GM12878 (cell line): Measurements from ENCODE around the gene SF3A1.

Experiments
- CTCF ChIP-seq, 3 experiments: IDR thresholded peaks in 2 of 3; conservative IDR thresholded peaks in 1 of 3; 2 replicates each; pipeline ENCODE4 v1.5.1; 2011; ENCODE audit warnings: low read depth in 3 of 3, low read length in 3 of 3, mild to moderate bottlenecking in 3 of 3, control low read depth in 2 of 3, moderate library complexity in 2 of 3, inconsistent platforms in 1 of 3, mixed read lengths in 1 of 3; ENCODE audit not compliant: control insufficient read depth in 2 of 3, insufficient read depth in 1 of 3; ENCODE audit errors: extremely low read depth in 1 of 3
- DPF2 ChIP-seq: fragments of 450-650 bp; IDR thresholded peaks from 2 replicates; pipeline ENCODE4 v1.6.1; 2017; ENCODE audit warnings: mild to moderate bottlenecking
- E4F1 ChIP-seq: fragments of 450-650 bp; IDR thresholded peaks from 2 replicates; pipeline ENCODE4 v1.6.1; 2018; ENCODE audit warnings: borderline replicate concordance, mild to moderate bottlenecking; ENCODE audit not compliant: partially characterized antibody
- EP300 ChIP-seq, 2 experiments: fragments of 150-350 bp in 1 of 2; IDR thresholded peaks; 2 replicates each; pipeline ENCODE4 v1.6.1; 2011 to 2012; ENCODE audit warnings: low read depth in 2 of 2, low read length in 2 of 2, borderline replicate concordance in 1 of 2, improper control_type of control experiment in 1 of 2, inconsistent platforms in 1 of 2; ENCODE audit not compliant: control insufficient read depth in 1 of 2
- EZH2 ChIP-seq: IDR thresholded peaks from 2 replicates; pipeline ENCODE4 v1.6.1; 2012; ENCODE audit warnings: low read depth, mild to moderate bottlenecking, control low read depth, inconsistent platforms, low read length, borderline replicate concordance; ENCODE audit not compliant: control insufficient read depth
- NFYB ChIP-seq: IDR thresholded peaks from 2 replicates; pipeline ENCODE4 v1.6.1; 2011; ENCODE audit warnings: low read depth, mild to moderate bottlenecking, low read length, improper control_type of control experiment, moderate library complexity; ENCODE audit not compliant: insufficient read depth
- RUNX3 ChIP-seq: IDR thresholded peaks from 2 replicates; pipeline ENCODE4 v1.6.1; 2012; ENCODE audit warnings: low read length, inconsistent platforms
- SMC3 ChIP-seq: IDR thresholded peaks from 2 replicates; pipeline ENCODE4 v1.6.1; 2011; ENCODE audit warnings: low read length, improper control_type of control experiment, borderline replicate concordance
- TARDBP ChIP-seq: IDR thresholded peaks from 2 replicates; pipeline ENCODE4 v1.6.1; 2016; ENCODE audit warnings: borderline replicate concordance
- TCF7 ChIP-seq: IDR thresholded peaks from 2 replicates; pipeline ENCODE4 v1.6.1; 2014; ENCODE audit warnings: antibody characterized with exemption, borderline replicate concordance
- ZNF274 ChIP-seq: IDR thresholded peaks from one replicate; pipeline ENCODE4 v1.8.0; 2011; ENCODE audit not compliant: insufficient read length, insufficient read depth
- ZNF592 ChIP-seq: fragments of 450-650 bp; IDR thresholded peaks from 2 replicates; pipeline ENCODE4 v1.6.1; 2017; ENCODE audit warnings: mild to moderate bottlenecking, moderate library complexity

GRCh38 chr22:30287648-30288418 lies 68.9 kb downstream of the SF3A1 start:
- TF ChIP-seq EZH2 (no peak), TARDBP (no peak), CTCF (IDR thresholded peaks at IDR 0.05 in 2 of 3, conservative IDR thresholded peaks at IDR 0.05 in 1 of 3; ENCODE audit: control insufficient read depth in 2 of 3, extremely low read depth in 1 of 3, insufficient read depth in 1 of 3, low read depth in 3 of 3, low read length in 3 of 3) (peak; percentile 83 to 92 (median 87)), NFYB (no peak), EP300 (IDR thresholded peaks at IDR 0.05; ENCODE audit: borderline replicate concordance in 1 of 2, control insufficient read depth in 1 of 2, low read depth in 2 of 2, low read length in 2 of 2) (no peak), SMC3 (peak; percentile 95), DPF2 (0 out of 2 replicates have a peak, but pooled peaks have one; percentile 22), TCF7 (no peak), RUNX3 (peak; percentile 79), ZNF592 (0 out of 2 replicates have a peak, but pooled peaks have one; percentile 65), ZNF274 (no peak), E4F1 (no peak)
